Astrocyte (in vitro differentiated cells and primary cell): Measurements from ENCODE around the gene DIPK2B. TPM values are rescaled to one million over a fixed set of nuclear protein-coding genes. Genes with fewer than 3 reads are reported as not detected.
A peak's percentile ranks its signal among the peaks of the same experiment; 100 is the strongest.

Experiments
- DNase-seq: peaks from one replicate; pipeline ENCODE4 v3.0.0-alpha.2; 2010; ENCODE audit warnings: low read depth
- FAIRE-seq: peaks from 2 replicates; lab custom pipeline; 2011; peaks lifted over from hg19 to GRCh38; lab: Jason Lieb, UNC
- H2AFZ ChIP-seq: 2 replicates; pipeline ENCODE4 v1.6.0; 2012; ENCODE audit warnings: low read depth, low read length, inconsistent platforms
- H3K27ac ChIP-seq: 2 replicates; pipeline ENCODE4 v1.5.1; 2011; ENCODE audit warnings: low read depth, low read length, inconsistent platforms
- H3K27me3 ChIP-seq: 2 replicates; pipeline ENCODE4 v1.6.0; 2011; ENCODE audit warnings: low read length, inconsistent platforms; ENCODE audit not compliant: insufficient read depth
- H3K36me3 ChIP-seq: 2 replicates; pipeline ENCODE4 v1.5.1; 2011; ENCODE audit warnings: low read length, inconsistent platforms; ENCODE audit not compliant: insufficient read depth
- H3K4me1 ChIP-seq: 2 replicates; pipeline ENCODE4 v1.5.1; 2011; ENCODE audit warnings: low read length, inconsistent platforms; ENCODE audit not compliant: insufficient read depth
- H3K4me2 ChIP-seq: 2 replicates; pipeline ENCODE4 v1.6.0; 2012; ENCODE audit warnings: low read length, inconsistent platforms
- H3K4me3 ChIP-seq: 2 replicates; pipeline ENCODE4 v1.5.1; 2011; ENCODE audit warnings: low read depth, mild to moderate bottlenecking, low read length, inconsistent platforms; ENCODE audit not compliant: insufficient read depth
- H3K79me2 ChIP-seq: 2 replicates; pipeline ENCODE4 v1.6.0; 2012; ENCODE audit warnings: mild to moderate bottlenecking, low read length, inconsistent platforms; ENCODE audit not compliant: insufficient read depth
- H3K9ac ChIP-seq: 2 replicates; pipeline ENCODE4 v1.6.0; 2012; ENCODE audit warnings: mild to moderate bottlenecking, low read length, inconsistent platforms
- H3K9me3 ChIP-seq: 2 replicates; pipeline ENCODE4 v1.5.1; 2012; ENCODE audit warnings: low read depth, mild to moderate bottlenecking, low read length, inconsistent platforms; ENCODE audit not compliant: insufficient read depth
- H4K20me1 ChIP-seq: 2 replicates; pipeline ENCODE4 v1.6.0; 2012; ENCODE audit warnings: low read length, inconsistent platforms; ENCODE audit not compliant: insufficient read depth
- H3K27ac Mint-ChIP-seq: one replicate; pipeline ENCODE4 v1.8.0; 2021; ENCODE audit warnings: mild to moderate bottlenecking, mixed read lengths; ENCODE audit not compliant: unreplicated experiment
- H3K27me3 Mint-ChIP-seq: one replicate; pipeline ENCODE4 v1.8.0; 2021; ENCODE audit warnings: low read depth, mixed read lengths; ENCODE audit not compliant: unreplicated experiment
- H3K36me3 Mint-ChIP-seq: one replicate; pipeline ENCODE4 v1.8.0; 2021; ENCODE audit warnings: low read depth, mixed read lengths; ENCODE audit not compliant: unreplicated experiment
- H3K4me1 Mint-ChIP-seq: one replicate; pipeline ENCODE4 v1.8.0; 2021; ENCODE audit warnings: low read depth, mixed read lengths; ENCODE audit not compliant: unreplicated experiment
- H3K4me3 Mint-ChIP-seq: one replicate; pipeline ENCODE4 v1.8.0; 2021; ENCODE audit warnings: mild to moderate bottlenecking, moderate library complexity, mixed read lengths; ENCODE audit not compliant: unreplicated experiment
- H3K9me3 Mint-ChIP-seq: one replicate; pipeline ENCODE4 v1.8.0; 2021; ENCODE audit warnings: mild to moderate bottlenecking, mixed read lengths; ENCODE audit not compliant: unreplicated experiment
- CTCF ChIP-seq: IDR thresholded peaks from 2 replicates; pipeline ENCODE4 v1.5.1; 2011; ENCODE audit warnings: low read depth, mild to moderate bottlenecking, inconsistent platforms, low read length, moderate library complexity; ENCODE audit not compliant: insufficient read depth
- EZH2 ChIP-seq: IDR thresholded peaks from 2 replicates; pipeline ENCODE4 v1.6.1; 2012; ENCODE audit warnings: mild to moderate bottlenecking, low read length, inconsistent platforms; ENCODE audit not compliant: insufficient read depth
- total RNA-seq: library from RNA; stranded (reverse); gene quantifications from 2 replicates; pipeline ENCODE4 v1.2.1, GENCODE V29; 2021

DIPK2B gene
- total RNA-seq, 1 donor from 2014 or later = not detected

DNA sequence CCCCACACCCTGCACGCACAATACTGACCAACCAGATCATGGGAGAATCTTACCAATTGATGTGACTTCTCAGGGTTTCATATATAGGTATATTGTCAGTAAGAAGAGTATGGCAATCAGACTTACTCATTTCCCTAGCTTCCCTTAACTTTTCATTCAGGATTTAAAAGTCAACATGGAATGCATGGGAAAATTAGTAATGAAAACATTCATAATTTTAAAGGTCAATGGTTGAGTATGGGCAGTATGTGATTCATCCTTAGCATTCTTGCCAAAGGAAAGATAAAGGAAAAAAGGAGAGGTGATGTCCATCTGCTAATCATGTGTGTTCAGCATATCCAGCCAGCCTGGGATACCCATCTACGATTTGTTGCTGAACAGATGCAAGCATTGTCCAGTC lies 4.0 kb downstream of the DIPK2B start:
- Histone ChIP-seq H3K4me2 (no peak overlapping the region), H3K27ac (peak overlapping the region; percentile 38), H3K36me3 (no peaks in the 10 kb centered on the region), H4K20me1 (no peaks in the 10 kb centered on the region), H2AFZ (no peak overlapping the region), H3K79me2 (no peaks in the 10 kb centered on the region), H3K9ac (no peak overlapping the region), H3K4me3 (no peak overlapping the region), H3K9me3 (no peaks in the 10 kb centered on the region), H3K27me3 (no peaks in the 10 kb centered on the region), H3K4me1 (no peaks in the 10 kb centered on the region)
- peaks cover 4% of the 10 kb centered on the region for H3K27me3 Mint-ChIP-seq
- H3K4me3 Mint-ChIP-seq = no peak overlapping the region
- H3K9me3 Mint-ChIP-seq = no peaks in the 10 kb centered on the region
- DNase-seq (peak; percentile 32), FAIRE-seq (peak; percentile 20)
- no peak overlapping the region for H3K27ac Mint-ChIP-seq
- peaks cover 5% of the 10 kb centered on the region for H3K4me1 Mint-ChIP-seq
- no peak for TF ChIP-seq EZH2
- no peak for TF ChIP-seq CTCF
- no peaks in the 10 kb centered on the region for H3K36me3 Mint-ChIP-seq

DNA sequence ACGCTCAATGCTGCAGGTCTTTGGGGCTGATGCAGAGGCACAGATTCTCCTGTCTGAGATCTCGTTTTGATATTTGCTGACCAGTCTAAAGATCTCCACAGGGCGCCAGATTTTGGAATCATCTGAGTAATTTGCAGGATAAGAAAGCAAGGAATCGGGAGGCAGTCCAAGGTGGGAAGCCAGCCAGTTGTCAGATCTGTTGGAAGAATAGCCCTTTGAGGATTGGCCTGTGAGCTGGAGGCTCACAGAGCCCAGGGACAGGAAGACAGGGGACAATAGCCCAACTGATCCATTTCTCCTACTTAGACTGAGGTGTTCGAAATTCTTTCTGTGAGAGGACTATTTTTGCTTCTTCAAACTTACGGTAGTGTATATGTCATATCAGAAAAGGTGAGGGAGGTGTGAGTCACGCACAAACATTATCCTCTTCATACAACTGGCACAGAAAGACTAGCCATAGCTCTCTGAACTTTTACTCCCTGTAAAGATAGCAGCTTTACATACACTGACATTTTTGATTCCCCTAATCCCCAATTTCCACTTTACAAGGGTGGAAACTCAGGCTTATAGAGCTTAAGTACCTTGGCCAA lies 8.8 kb downstream of the DIPK2B start:
- FAIRE-seq = no peak

More for the DNA sequence above, 8.8 kb downstream of the DIPK2B start:
- H3K4me2 ChIP-seq = no peak overlapping the region
- Mint-ChIP-seq H3K27ac (no peak overlapping the region), H3K4me3 (no peak overlapping the region), H3K36me3 (no peaks in the 10 kb centered on the region), H3K9me3 (no peaks in the 10 kb centered on the region), H3K4me1 (peaks cover 5% of the 10 kb centered on the region), H3K27me3 (no peaks in the 10 kb centered on the region)
- no peaks in the 10 kb centered on the region for H3K27me3 ChIP-seq
- H3K36me3 ChIP-seq = no peaks in the 10 kb centered on the region
- peaks cover 7% of the 10 kb centered on the region for H3K4me1 ChIP-seq
- H2AFZ ChIP-seq = no peak overlapping the region
- no peak overlapping the region for H3K9ac ChIP-seq
- H4K20me1 ChIP-seq = no peaks in the 10 kb centered on the region
- H3K9me3 ChIP-seq = no peaks in the 10 kb centered on the region
- no peak overlapping the region for H3K4me3 ChIP-seq
- peak; percentile 2 for DNase-seq
- H3K27ac ChIP-seq = no peak overlapping the region
- TF ChIP-seq CTCF (no peak), EZH2 (no peak)
- no peaks in the 10 kb centered on the region for H3K79me2 ChIP-seq
